ENCODE data around the gene OR8G5. TPM values are rescaled to one million over a fixed set of nuclear protein-coding genes. Genes with fewer than 3 reads are reported as not detected.

OR8G5 gene
- total RNA-seq, 2 donors from 2014 or later, result 0.18 TPM; not detected in 1

GRCh38 chr11:124277207-124277606, 21.0 kb downstream of the OR8G5 start:
- H3K27me3 ChIP-seq (ENCODE audit: control insufficient read depth, insufficient read depth, low read length, poor library complexity, severe bottlenecking), result no peaks in the 10 kb centered on the region
- H3K36me3 Mint-ChIP-seq (ENCODE audit: low read depth), result no peaks in the 10 kb centered on the region
- DNase-seq, result peak; percentile 50
- H3K9me3 Mint-ChIP-seq, result peaks cover 19% of the 10 kb centered on the region
- H3K36me3 ChIP-seq (ENCODE audit: control insufficient read depth, insufficient read depth, low read length), result no peaks in the 10 kb centered on the region
- H3K27ac Mint-ChIP-seq, result no peak overlapping the region
- H3K4me3 Mint-ChIP-seq, result no peak overlapping the region
- H3K27ac ChIP-seq (ENCODE audit: low read depth, low read length), result no peak overlapping the region
- H3K4me3 ChIP-seq (ENCODE audit: low read length), result no peak overlapping the region
- H3K9me3 ChIP-seq (ENCODE audit: control insufficient read depth, low read length), result peaks cover 7% of the 10 kb centered on the region
- peaks cover 16% of the 10 kb centered on the region for H3K4me1 Mint-ChIP-seq
- H3K27me3 Mint-ChIP-seq (ENCODE audit: insufficient read depth), result no peaks in the 10 kb centered on the region
- TF ChIP-seq CTCF (conservative IDR thresholded peaks at IDR 0.05), result no peak
- WGBS, 2 experiments (ENCODE audit: insufficient coverage in 1 of 2, insufficient read length in 1 of 2), result 80 to 94% methylated on average over 1 to 3 of the region's 3 CpGs
- no peaks in the 10 kb centered on the region for H3K4me1 ChIP-seq (ENCODE audit: control insufficient read depth, insufficient read depth, low read length)
- no peak overlapping the region for H3K9ac ChIP-seq (ENCODE audit: extremely low read depth, low read length, poor library complexity, severe bottlenecking)

GRCh38 chr11:124277804-124278203, 21.6 kb downstream of the OR8G5 start:
- DNase-seq, result peak; percentile 56
- 68 to 76% methylated on average over 3 of the region's 3 CpGs for WGBS, 2 experiments (ENCODE audit: insufficient coverage in 1 of 2, insufficient read length in 1 of 2)
- no peaks in the 10 kb centered on the region for H3K27me3 Mint-ChIP-seq (ENCODE audit: insufficient read depth)

GRCh38 chr11:124278261-124278660, 22.1 kb downstream of the OR8G5 start:
- Histone ChIP-seq H3K9ac (ENCODE audit: extremely low read depth, low read length, poor library complexity, severe bottlenecking) (no peak overlapping the region), H3K9me3 (ENCODE audit: control insufficient read depth, low read length) (peaks cover 7% of the 10 kb centered on the region), H3K4me1 (ENCODE audit: control insufficient read depth, insufficient read depth, low read length) (no peaks in the 10 kb centered on the region), H3K27me3 (ENCODE audit: control insufficient read depth, insufficient read depth, low read length, poor library complexity, severe bottlenecking) (no peaks in the 10 kb centered on the region), H3K27ac (ENCODE audit: low read depth, low read length) (no peak overlapping the region), H3K4me3 (ENCODE audit: low read length) (no peak overlapping the region), H3K36me3 (ENCODE audit: control insufficient read depth, insufficient read depth, low read length) (no peaks in the 10 kb centered on the region)
- H3K36me3 Mint-ChIP-seq (ENCODE audit: low read depth), result no peaks in the 10 kb centered on the region
- no peak for DNase-seq
- no peak overlapping the region for H3K27ac Mint-ChIP-seq
- WGBS, 2 experiments (ENCODE audit: insufficient coverage in 1 of 2, insufficient read length in 1 of 2), result 60% methylated on average over 2 of the region's 2 CpGs; no CpG with 5 or more reads in 1 of the 2 experiments
- H3K4me1 Mint-ChIP-seq, result peaks cover 16% of the 10 kb centered on the region
- H3K9me3 Mint-ChIP-seq, result peaks cover 29% of the 10 kb centered on the region
- H3K27me3 Mint-ChIP-seq (ENCODE audit: insufficient read depth), result no peaks in the 10 kb centered on the region
- no peak for TF ChIP-seq CTCF (conservative IDR thresholded peaks at IDR 0.05)
- no peak overlapping the region for H3K4me3 Mint-ChIP-seq

More at GRCh38 chr11:124277804-124278203, 21.6 kb downstream of the OR8G5 start:
- no peaks in the 10 kb centered on the region for H3K36me3 ChIP-seq (ENCODE audit: control insufficient read depth, insufficient read depth, low read length)
- no peak overlapping the region for H3K9ac ChIP-seq (ENCODE audit: extremely low read depth, low read length, poor library complexity, severe bottlenecking)
- H3K4me1 ChIP-seq (ENCODE audit: control insufficient read depth, insufficient read depth, low read length), result no peaks in the 10 kb centered on the region
- Mint-ChIP-seq H3K36me3 (ENCODE audit: low read depth) (no peaks in the 10 kb centered on the region), H3K9me3 (peaks cover 24% of the 10 kb centered on the region), H3K27ac (no peak overlapping the region), H3K4me1 (peaks cover 16% of the 10 kb centered on the region), H3K4me3 (no peak overlapping the region)
- H3K4me3 ChIP-seq (ENCODE audit: low read length), result no peak overlapping the region
- H3K27ac ChIP-seq (ENCODE audit: low read depth, low read length), result no peak overlapping the region
- peak; percentile 75 for TF ChIP-seq CTCF (conservative IDR thresholded peaks at IDR 0.05)
- H3K9me3 ChIP-seq (ENCODE audit: control insufficient read depth, low read length), result peaks cover 7% of the 10 kb centered on the region
- H3K27me3 ChIP-seq (ENCODE audit: control insufficient read depth, insufficient read depth, low read length, poor library complexity, severe bottlenecking), result no peaks in the 10 kb centered on the region

Data from endodermal cell (in vitro differentiated cells).